ENCODE measurements around the gene FAM120C. TPM values are rescaled to one million over a fixed set of nuclear protein-coding genes. Genes with fewer than 3 reads are reported as not detected.
A peak's percentile ranks its signal among the peaks of the same experiment; 100 is the strongest.

Gene FAM120C
- total RNA-seq: 1 to 10 TPM; 8.3 to 8.4 TPM

GRCh38 chrX:54182864-54183613 is at the start of gene FAM120C:
TSS of gene FAM120C (minus strand) at chrX:54183254. CDS start at chrX:54183198, 56 bp downstream.
- Mint-ChIP-seq H3K4me3 (peak within 1 kb of the TSS; percentile 85), H3K9me3 (no peaks in the 10 kb centered on the region), H3K27ac (peak within 1 kb of the TSS; percentile 92), H3K27me3 (no peaks in the 10 kb centered on the region), H3K36me3 (ENCODE audit: low read depth) (peaks cover 27% of the 10 kb centered on the region), H3K4me1 (ENCODE audit: low read depth) (peaks cover 37% of the 10 kb centered on the region)
- ChIA-PET POLR2A (interaction anchor here (0.6 to 3.2 kb wide), 6 partner anchors 9 to 457 kb away, joined by 3 to 16 read pairs (median 3); partner anchors contain the start of genes PHF8 and TSR2), CTCF (no interaction called here)
- intact Hi-C loops (cut with micrococcal nuclease): loop anchor here (5.0 kb wide), 1 partner anchor 141 kb away; the partner anchor contains the start of gene PHF8
- no peak for TF ChIP-seq CTCF (IDR thresholded peaks at IDR 0.05)
- peak; percentile 51 for ATAC-seq
- DNase-seq: peak; percentile 65

- Mint-ChIP-seq H3K36me3 (ENCODE audit: low read depth) (no peaks in the 10 kb centered on the region), H3K9me3 (no peaks in the 10 kb centered on the region), H3K4me3 (no peak overlapping the region), H3K27ac (no peak overlapping the region), H3K27me3 (no peaks in the 10 kb centered on the region), H3K4me1 (ENCODE audit: low read depth) (no peaks in the 10 kb centered on the region)
- ATAC-seq: no peak
- intact Hi-C loops (cut with micrococcal nuclease): no loop called here
- ChIA-PET CTCF (no interaction called here), POLR2A (no interaction called here)
- DNase-seq: no peak
- no peak for TF ChIP-seq CTCF (IDR thresholded peaks at IDR 0.05)
Measured at GRCh38 chrX:54230435-54231148, 47.5 kb upstream of the FAM120C start.

- no peaks in the 10 kb centered on the region for H3K27me3 Mint-ChIP-seq
- POLR2A ChIA-PET: no interaction called here
- ATAC-seq (no peak), DNase-seq (no peak)
- H3K36me3 Mint-ChIP-seq (ENCODE audit: low read depth): no peaks in the 10 kb centered on the region
- no peak for TF ChIP-seq CTCF (IDR thresholded peaks at IDR 0.05)
- no peaks in the 10 kb centered on the region for H3K9me3 Mint-ChIP-seq
- H3K4me3 Mint-ChIP-seq: no peak overlapping the region
- CTCF ChIA-PET: no interaction called here
- intact Hi-C loops (cut with micrococcal nuclease): no loop called here
- H3K4me1 Mint-ChIP-seq (ENCODE audit: low read depth): no peaks in the 10 kb centered on the region
- no peak overlapping the region for H3K27ac Mint-ChIP-seq
Measured at GRCh38 chrX:54223581-54223980, 40.5 kb upstream of the FAM120C start.

GRCh38 chrX:54213603-54214002 is 30.5 kb upstream of the FAM120C start:
- H3K27ac Mint-ChIP-seq: no peak overlapping the region
- CTCF ChIA-PET: no interaction called here
- ATAC-seq (no peak), DNase-seq (no peak)
- POLR2A ChIA-PET: no interaction called here
- H3K36me3 Mint-ChIP-seq (ENCODE audit: low read depth): no peaks in the 10 kb centered on the region
- intact Hi-C loops (cut with micrococcal nuclease): no loop called here
- no peaks in the 10 kb centered on the region for H3K27me3 Mint-ChIP-seq
- no peaks in the 10 kb centered on the region for H3K9me3 Mint-ChIP-seq
- no peaks in the 10 kb centered on the region for H3K4me1 Mint-ChIP-seq (ENCODE audit: low read depth)
- no peak for TF ChIP-seq CTCF (IDR thresholded peaks at IDR 0.05)
- H3K4me3 Mint-ChIP-seq: no peak overlapping the region

- Mint-ChIP-seq H3K27me3 (no peaks in the 10 kb centered on the region), H3K4me3 (no peak overlapping the region), H3K36me3 (ENCODE audit: low read depth) (no peaks in the 10 kb centered on the region), H3K27ac (no peak overlapping the region), H3K4me1 (ENCODE audit: low read depth) (no peaks in the 10 kb centered on the region), H3K9me3 (no peaks in the 10 kb centered on the region)
- POLR2A ChIA-PET: no interaction called here
- DNase-seq: no peak
- CTCF ChIA-PET: no interaction called here
- intact Hi-C loops (cut with micrococcal nuclease): no loop called here
- TF ChIP-seq CTCF (IDR thresholded peaks at IDR 0.05): no peak
- no peak for ATAC-seq
Measured at GRCh38 chrX:54208531-54208930, 25.5 kb upstream of the FAM120C start.
